ENCODE data around the gene SCLY.

DNA sequence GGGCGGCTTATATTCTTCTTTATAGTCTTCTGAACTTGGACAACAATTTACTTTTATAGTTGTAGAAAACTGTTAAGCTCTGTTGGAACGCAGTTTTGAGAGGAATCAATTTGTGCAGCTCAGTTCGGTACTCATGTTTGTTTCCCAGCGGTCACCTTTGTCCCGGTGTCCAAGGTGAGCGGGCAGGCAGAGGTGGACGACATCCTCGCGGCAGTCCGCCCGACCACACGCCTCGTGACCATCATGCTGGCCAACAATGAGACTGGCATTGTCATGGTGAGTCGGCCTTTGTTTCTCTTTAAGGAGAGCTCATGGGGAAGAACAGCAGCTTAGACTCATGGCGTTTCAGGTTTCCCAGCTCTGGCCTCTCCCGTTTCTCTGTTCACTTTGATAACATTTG lies 20.8 kb downstream of the SCLY start:
- TF ChIP-seq, protein P1, sequence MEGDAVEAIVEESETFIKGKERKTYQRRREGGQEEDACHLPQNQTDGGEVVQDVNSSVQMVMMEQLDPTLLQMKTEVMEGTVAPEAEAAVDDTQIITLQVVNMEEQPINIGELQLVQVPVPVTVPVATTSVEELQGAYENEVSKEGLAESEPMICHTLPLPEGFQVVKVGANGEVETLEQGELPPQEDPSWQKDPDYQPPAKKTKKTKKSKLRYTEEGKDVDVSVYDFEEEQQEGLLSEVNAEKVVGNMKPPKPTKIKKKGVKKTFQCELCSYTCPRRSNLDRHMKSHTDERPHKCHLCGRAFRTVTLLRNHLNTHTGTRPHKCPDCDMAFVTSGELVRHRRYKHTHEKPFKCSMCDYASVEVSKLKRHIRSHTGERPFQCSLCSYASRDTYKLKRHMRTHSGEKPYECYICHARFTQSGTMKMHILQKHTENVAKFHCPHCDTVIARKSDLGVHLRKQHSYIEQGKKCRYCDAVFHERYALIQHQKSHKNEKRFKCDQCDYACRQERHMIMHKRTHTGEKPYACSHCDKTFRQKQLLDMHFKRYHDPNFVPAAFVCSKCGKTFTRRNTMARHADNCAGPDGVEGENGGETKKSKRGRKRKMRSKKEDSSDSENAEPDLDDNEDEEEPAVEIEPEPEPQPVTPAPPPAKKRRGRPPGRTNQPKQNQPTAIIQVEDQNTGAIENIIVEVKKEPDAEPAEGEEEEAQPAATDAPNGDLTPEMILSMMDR (conservative IDR thresholded peaks at IDR 0.05 in 1 of 2, IDR thresholded peaks at IDR 0.05 in 1 of 2; ENCODE audit: low read depth in 1 of 2, low read length in 2 of 2): no peak
- no peak for TF ChIP-seq EZH2 (IDR thresholded peaks at IDR 0.05; ENCODE audit: low read length, missing control alignments)
